PC-9 (cell line): ENCODE results near the gene ZER1.

Experiments used
- EZH2 ChIP-seq: fragments of 200-600 bp; sonication (generic); IDR thresholded peaks from 2 replicates; pipeline ENCODE4 v1.8.0; 2017; ENCODE audit warnings: antibody characterized with exemption, low read depth
- TF ChIP-seq, protein P1 (sequence below): fragments of 200-600 bp; sonication (generic); conservative IDR thresholded peaks from 2 replicates; pipeline ENCODE4 v1.6.1; 2017; ENCODE audit warnings: mixed run types, antibody characterized with exemption, mild to moderate bottlenecking, moderate library complexity

DNA sequence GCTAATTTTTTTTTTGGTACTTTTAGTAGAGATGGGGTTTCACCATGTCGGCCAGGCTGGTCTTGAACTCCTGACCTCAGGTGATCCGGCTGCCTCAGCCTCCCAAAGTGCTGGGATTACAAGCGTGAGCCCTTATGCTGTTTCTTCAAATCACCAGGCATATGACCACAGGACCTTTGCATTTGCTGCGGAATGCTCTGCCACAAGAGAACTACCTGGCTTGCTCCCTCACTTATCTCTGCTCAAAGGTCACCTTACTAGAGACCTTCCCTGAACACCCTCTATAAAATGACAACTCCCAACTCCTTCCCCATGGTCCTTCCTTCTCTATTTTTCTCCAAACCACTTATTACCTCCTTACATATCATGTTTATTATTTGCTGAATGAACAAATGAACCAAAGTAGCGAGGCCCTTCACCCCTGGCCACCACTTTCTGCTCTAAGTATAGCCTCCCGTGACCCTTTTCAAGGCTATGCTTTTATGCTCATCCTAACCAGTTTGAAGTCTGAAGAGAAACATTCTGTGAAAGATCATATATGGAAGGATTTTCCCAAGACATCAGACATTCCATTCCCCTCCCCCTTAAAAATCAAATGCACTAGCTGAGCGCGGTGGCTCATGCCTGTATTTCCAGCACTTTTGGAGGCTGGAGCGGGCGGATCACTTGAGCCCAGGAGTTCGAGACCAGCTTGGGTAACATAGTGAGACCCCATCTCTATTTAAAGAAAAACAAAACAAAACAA lies 1.3 kb downstream of the ZER1 start:
- TF ChIP-seq, protein P1, sequence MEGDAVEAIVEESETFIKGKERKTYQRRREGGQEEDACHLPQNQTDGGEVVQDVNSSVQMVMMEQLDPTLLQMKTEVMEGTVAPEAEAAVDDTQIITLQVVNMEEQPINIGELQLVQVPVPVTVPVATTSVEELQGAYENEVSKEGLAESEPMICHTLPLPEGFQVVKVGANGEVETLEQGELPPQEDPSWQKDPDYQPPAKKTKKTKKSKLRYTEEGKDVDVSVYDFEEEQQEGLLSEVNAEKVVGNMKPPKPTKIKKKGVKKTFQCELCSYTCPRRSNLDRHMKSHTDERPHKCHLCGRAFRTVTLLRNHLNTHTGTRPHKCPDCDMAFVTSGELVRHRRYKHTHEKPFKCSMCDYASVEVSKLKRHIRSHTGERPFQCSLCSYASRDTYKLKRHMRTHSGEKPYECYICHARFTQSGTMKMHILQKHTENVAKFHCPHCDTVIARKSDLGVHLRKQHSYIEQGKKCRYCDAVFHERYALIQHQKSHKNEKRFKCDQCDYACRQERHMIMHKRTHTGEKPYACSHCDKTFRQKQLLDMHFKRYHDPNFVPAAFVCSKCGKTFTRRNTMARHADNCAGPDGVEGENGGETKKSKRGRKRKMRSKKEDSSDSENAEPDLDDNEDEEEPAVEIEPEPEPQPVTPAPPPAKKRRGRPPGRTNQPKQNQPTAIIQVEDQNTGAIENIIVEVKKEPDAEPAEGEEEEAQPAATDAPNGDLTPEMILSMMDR, result no peak
- TF ChIP-seq EZH2, result no peak
